GM12864 (cell line): ENCODE data around the gene GMDS.

Experiments
- DNase-seq: peaks from one replicate; pipeline ENCODE4 v3.0.0-alpha.2; 2011; ENCODE audit warnings: low read depth
- H3K4me3 ChIP-seq: 2 replicates; pipeline ENCODE4 v1.5.1; 2011; ENCODE audit warnings: mild to moderate bottlenecking, low read depth, low read length, control low read depth
- CTCF ChIP-seq: IDR thresholded peaks from 2 replicates; pipeline ENCODE4 v1.5.1; 2011; ENCODE audit warnings: low read depth, mild to moderate bottlenecking, moderate library complexity, low read length, control low read depth, inconsistent platforms; ENCODE audit errors: missing control alignments

Gene GMDS

GRCh38 chr6:1781152-1781816 is 464.1 kb downstream of the GMDS start:
- TF ChIP-seq CTCF: no peak
- DNase-seq: no peak
- no peak overlapping the region for H3K4me3 ChIP-seq

GRCh38 chr6:1780251-1780867 is 465.0 kb downstream of the GMDS start:
- no peak for DNase-seq
- TF ChIP-seq CTCF: no peak

GRCh38 chr6:1778686-1779235 is 466.6 kb downstream of the GMDS start:
- H3K4me3 ChIP-seq: no peak overlapping the region
- no peak for TF ChIP-seq CTCF
- no peak for DNase-seq

More at GRCh38 chr6:1780251-1780867, 465.0 kb downstream of the GMDS start:
- no peak overlapping the region for H3K4me3 ChIP-seq

- no peak for TF ChIP-seq CTCF
- H3K4me3 ChIP-seq: no peak overlapping the region
- no peak for DNase-seq
These were observed 467.3 kb downstream of the GMDS start for GRCh38 chr6:1777921-1778685.

- no peak for DNase-seq
These were observed 470.0 kb downstream of the GMDS start for GRCh38 chr6:1775441-1775840.

More at GRCh38 chr6:1775441-1775840, 470.0 kb downstream of the GMDS start:
- no peak for TF ChIP-seq CTCF
- no peak overlapping the region for H3K4me3 ChIP-seq
